ENCODE results near the gene USP13. TPM values are rescaled to one million over a fixed set of nuclear protein-coding genes. Genes with fewer than 3 reads are reported as not detected.

USP13 gene
- total and polyA plus RNA-seq, 4 donors = 4.3 to 25.2 (median 10.4) TPM

- no peak overlapping the region for H3K4me3 ChIP-seq
- H3K27ac ChIP-seq (ENCODE audit: low read depth in 1 of 2, low read length in 1 of 2) = no peak overlapping the region
- H3K27me3 ChIP-seq (ENCODE audit: control insufficient read depth in 3 of 3, insufficient read depth in 3 of 3, low read length in 2 of 3) = no peaks in the 10 kb centered on the region
- H3K9ac ChIP-seq (ENCODE audit: insufficient read depth in 1 of 2, low read length in 2 of 2) = no peak overlapping the region
- 87 to 91% methylated on average over 5 of the region's 5 CpGs for WGBS, 2 donors
- peaks cover 9 to 13% (median 11%) of the 10 kb centered on the region in 4 donors for H3K36me3 ChIP-seq (ENCODE audit: control insufficient read depth in 4 of 4, insufficient read depth in 4 of 4, low read length in 4 of 4)
- H3K4me1 ChIP-seq (ENCODE audit: control insufficient read depth in 5 of 5, insufficient read depth in 5 of 5, low read length in 5 of 5) = peaks cover 0 to 18% (median 0%) of the 10 kb centered on the region in 5 donors
- TF ChIP-seq CTCF (IDR thresholded peaks at IDR 0.05; ENCODE audit: control extremely low read depth, extremely low read depth) = no peak
- H3K9me3 ChIP-seq (ENCODE audit: control insufficient read depth in 4 of 4, insufficient read depth in 3 of 4, low read length in 3 of 4) = no peaks in the 10 kb centered on the region
- DNase-seq (no peak), ATAC-seq (ENCODE audit: insufficient read depth, low FRiP score) (no peak)
Measured at GRCh38 chr3:179710079-179710478, 57.2 kb downstream of the USP13 start.

DNA sequence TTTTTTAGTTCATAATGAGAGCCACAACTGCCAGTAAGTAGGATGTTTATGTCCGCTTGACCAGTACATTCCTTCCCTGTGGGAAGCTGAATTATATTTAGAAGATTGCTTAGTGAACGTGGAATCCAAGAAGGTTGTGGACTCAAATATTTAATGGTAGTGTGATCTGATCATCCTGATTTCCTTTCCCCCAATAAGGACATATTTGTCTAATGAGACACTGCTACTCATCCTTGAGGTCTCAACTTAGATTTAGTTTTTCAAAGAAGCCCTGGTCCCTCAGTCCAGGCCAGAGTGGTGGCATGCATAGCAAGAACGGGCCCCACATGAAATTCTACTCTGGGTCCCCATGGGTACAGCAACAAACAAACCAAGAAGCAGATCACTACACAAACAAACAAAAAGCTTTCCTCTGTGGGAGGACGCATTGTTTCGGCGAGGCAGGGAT, 60.8 kb downstream of the USP13 start:
- Histone ChIP-seq H3K27ac (ENCODE audit: low read depth in 1 of 2, low read length in 1 of 2) (peak overlapping the region; percentile 52 to 88), H3K9me3 (ENCODE audit: control insufficient read depth in 4 of 4, insufficient read depth in 3 of 4, low read length in 3 of 4) (no peaks in the 10 kb centered on the region), H3K36me3 (ENCODE audit: control insufficient read depth in 4 of 4, insufficient read depth in 4 of 4, low read length in 4 of 4) (peaks cover 4 to 6% (median 6%) of the 10 kb centered on the region in 4 donors), H3K4me3 (no peak overlapping the region), H3K9ac (ENCODE audit: insufficient read depth in 1 of 2, low read length in 2 of 2) (no peak overlapping the region), H3K4me1 (ENCODE audit: control insufficient read depth in 5 of 5, insufficient read depth in 5 of 5, low read length in 5 of 5) (peaks cover 0 to 12% (median 0%) of the 10 kb centered on the region in 5 donors), H3K27me3 (ENCODE audit: control insufficient read depth in 3 of 3, insufficient read depth in 3 of 3, low read length in 2 of 3) (no peaks in the 10 kb centered on the region)
- DNase-seq (peak in 1 of 3 donors; percentile 4), ATAC-seq (ENCODE audit: insufficient read depth, low FRiP score) (no peak)
- no peak for TF ChIP-seq CTCF (IDR thresholded peaks at IDR 0.05; ENCODE audit: control extremely low read depth, extremely low read depth)
- WGBS, 2 donors = 87 to 88% methylated on average over 6 of the region's 6 CpGs

- Histone ChIP-seq H3K27me3 (ENCODE audit: control insufficient read depth in 3 of 3, insufficient read depth in 3 of 3, low read length in 2 of 3) (no peaks in the 10 kb centered on the region), H3K4me1 (ENCODE audit: control insufficient read depth in 5 of 5, insufficient read depth in 5 of 5, low read length in 5 of 5) (peaks cover 0 to 12% (median 0%) of the 10 kb centered on the region in 5 donors), H3K27ac (ENCODE audit: low read depth in 1 of 2, low read length in 1 of 2) (no peak overlapping the region), H3K4me3 (no peak overlapping the region), H3K36me3 (ENCODE audit: control insufficient read depth in 4 of 4, insufficient read depth in 4 of 4, low read length in 4 of 4) (peaks cover 0 to 4% (median 2%) of the 10 kb centered on the region in 4 donors), H3K9ac (ENCODE audit: insufficient read depth in 1 of 2, low read length in 2 of 2) (no peak overlapping the region), H3K9me3 (ENCODE audit: control insufficient read depth in 4 of 4, insufficient read depth in 3 of 4, low read length in 3 of 4) (no peaks in the 10 kb centered on the region)
- WGBS, 2 donors = 82 to 91% methylated on average over 7 of the region's 7 CpGs
- DNase-seq (no peak), ATAC-seq (ENCODE audit: insufficient read depth, low FRiP score) (no peak)
- TF ChIP-seq CTCF (IDR thresholded peaks at IDR 0.05; ENCODE audit: control extremely low read depth, extremely low read depth) = no peak
Measured at GRCh38 chr3:179715582-179715981, 62.7 kb downstream of the USP13 start.

DNA sequence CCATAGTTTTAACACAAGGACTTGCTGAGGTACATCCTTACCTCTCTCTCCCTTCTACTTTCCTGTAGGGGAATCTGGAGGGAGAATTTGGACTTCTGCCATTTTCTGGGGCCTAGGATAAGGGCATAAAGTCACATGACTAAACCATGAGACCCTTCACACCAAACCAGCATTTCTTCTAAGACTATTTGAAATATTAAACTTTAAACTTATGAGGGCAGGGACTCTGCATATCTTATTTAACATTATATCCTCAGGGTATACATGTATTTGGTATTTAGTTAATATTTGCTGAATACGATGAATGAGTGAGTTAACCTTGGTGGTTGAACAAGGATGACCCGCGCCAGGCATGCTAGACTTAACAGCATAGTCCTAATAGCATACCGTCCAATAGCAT, 63.4 kb downstream of the USP13 start:
- DNase-seq (no peak), ATAC-seq (ENCODE audit: insufficient read depth, low FRiP score) (no peak)
- 97 to 99% methylated on average over 4 of the region's 4 CpGs for WGBS, 2 donors
- H3K4me1 ChIP-seq (ENCODE audit: control insufficient read depth in 5 of 5, insufficient read depth in 5 of 5, low read length in 5 of 5) = peaks cover 0 to 12% (median 0%) of the 10 kb centered on the region in 5 donors
- H3K27ac ChIP-seq (ENCODE audit: low read depth in 1 of 2, low read length in 1 of 2) = peak overlapping the region in 1 of 2 donors; percentile 21
- no peaks in the 10 kb centered on the region for H3K9me3 ChIP-seq (ENCODE audit: control insufficient read depth in 4 of 4, insufficient read depth in 3 of 4, low read length in 3 of 4)
- no peak overlapping the region for H3K4me3 ChIP-seq
- no peak for TF ChIP-seq CTCF (IDR thresholded peaks at IDR 0.05; ENCODE audit: control extremely low read depth, extremely low read depth)
- no peak overlapping the region for H3K9ac ChIP-seq (ENCODE audit: insufficient read depth in 1 of 2, low read length in 2 of 2)
- no peaks in the 10 kb centered on the region for H3K27me3 ChIP-seq (ENCODE audit: control insufficient read depth in 3 of 3, insufficient read depth in 3 of 3, low read length in 2 of 3)
- peaks cover 0 to 4% (median 0%) of the 10 kb centered on the region in 4 donors for H3K36me3 ChIP-seq (ENCODE audit: control insufficient read depth in 4 of 4, insufficient read depth in 4 of 4, low read length in 4 of 4)
